ENCODE measurements around the gene HMX1.

DNA sequence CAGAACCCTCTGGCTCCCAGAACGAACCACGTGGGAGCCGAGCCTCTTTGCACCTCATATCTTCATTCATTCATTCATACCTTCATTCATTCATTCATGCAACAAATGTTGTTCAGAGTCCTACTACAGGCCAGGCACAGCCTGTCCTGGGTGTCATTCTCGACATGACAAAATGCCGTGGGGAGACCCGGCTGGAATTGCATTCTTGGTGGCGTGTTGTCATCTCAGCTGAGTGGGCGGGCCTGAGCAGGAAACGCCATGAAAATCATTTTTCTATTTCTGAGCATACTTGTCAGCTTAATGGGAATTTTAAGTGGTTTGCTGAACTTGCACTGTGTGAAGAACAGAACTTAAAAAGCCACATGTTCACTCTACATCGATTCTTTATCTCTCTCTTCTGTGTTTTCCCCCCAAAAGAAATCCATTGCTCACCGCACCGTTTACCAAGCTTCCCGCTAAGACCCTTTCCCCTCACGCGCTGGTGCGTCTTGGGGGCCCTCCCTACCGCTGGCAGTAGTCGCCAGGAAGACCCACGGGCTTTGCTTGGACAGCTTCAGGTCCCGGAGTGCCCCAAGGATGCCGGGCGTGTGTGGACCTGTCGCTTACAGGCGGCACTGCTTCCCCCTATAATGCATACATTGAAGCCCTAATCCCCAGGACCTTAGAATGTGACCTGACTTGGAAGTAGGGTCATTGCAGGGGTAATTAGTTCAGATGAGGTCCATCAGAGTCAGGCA is 41.6 kb upstream of the HMX1 start:
- TF ChIP-seq POLR2A (IDR thresholded peaks at IDR 0.05): no peak
- TF ChIP-seq CTCF (IDR thresholded peaks at IDR 0.05): no peak
